Colonic mucosa (tissue), 4 donors: Measurements from ENCODE around the gene ALG2. TPM values are rescaled to one million over a fixed set of nuclear protein-coding genes. Genes with fewer than 3 reads are reported as not detected.

Experiments used
- DNase-seq: peaks from one replicate; pipeline ENCODE4 v3.0.0-alpha.2; 2020
- H3K27ac ChIP-seq: fragments of 200-600 bp; one replicate; pipeline ENCODE4 v1.8.0; 2021
- H3K27me3 ChIP-seq: fragments of 200-600 bp; one replicate; pipeline ENCODE4 v1.8.0; 2021
- H3K36me3 ChIP-seq: fragments of 200-600 bp; one replicate; pipeline ENCODE4 v1.8.0; 2021
- H3K4me1 ChIP-seq: fragments of 200-600 bp; one replicate; pipeline ENCODE4 v1.8.0; 2021; ENCODE audit warnings: mild to moderate bottlenecking
- H3K4me3 ChIP-seq: fragments of 200-600 bp; one replicate; pipeline ENCODE4 v1.8.0; 2021
- H3K9ac ChIP-seq, 2 donors: one replicate each; pipeline ENCODE4 v1.7.0; 2013; ENCODE audit warnings: control low read depth in 2 of 2, low read depth in 2 of 2, low read length in 2 of 2
- H3K9me3 ChIP-seq: fragments of 200-600 bp; one replicate; pipeline ENCODE4 v1.8.0; 2021
- intact Hi-C: fragments of 100-400 bp; cut with DNase I; formaldehyde crosslinking; loops from one replicate; pipeline ENCODE4 v1.14.1; 2022
- total RNA-seq, 2 donors: library from RNA; stranded (reverse); fragmentation: NEBNext Ultra II Directional in 1 of 2; extraction: Animal tissue kit (Norgen Biotek cat#: 25700) in 1 of 2; gene quantifications; one replicate each; pipeline ENCODE4 v1.2.1, GENCODE V29; 2021
- TF ChIP-seq, protein P1 (sequence below): fragments of 200-600 bp; IDR thresholded peaks from one replicate; pipeline ENCODE4 v1.8.0; 2022; ENCODE audit warnings: antibody characterized with exemption, mild to moderate bottlenecking
- donor health status: healthy.
- donor health status: DM: no; HTN: no; CAD: no.
- donor health status: DM: no; HTN: no; CAD: no.

Gene ALG2
- total RNA-seq, 2 donors from 2014 or later: 33.7 to 43.3 TPM

DNA sequence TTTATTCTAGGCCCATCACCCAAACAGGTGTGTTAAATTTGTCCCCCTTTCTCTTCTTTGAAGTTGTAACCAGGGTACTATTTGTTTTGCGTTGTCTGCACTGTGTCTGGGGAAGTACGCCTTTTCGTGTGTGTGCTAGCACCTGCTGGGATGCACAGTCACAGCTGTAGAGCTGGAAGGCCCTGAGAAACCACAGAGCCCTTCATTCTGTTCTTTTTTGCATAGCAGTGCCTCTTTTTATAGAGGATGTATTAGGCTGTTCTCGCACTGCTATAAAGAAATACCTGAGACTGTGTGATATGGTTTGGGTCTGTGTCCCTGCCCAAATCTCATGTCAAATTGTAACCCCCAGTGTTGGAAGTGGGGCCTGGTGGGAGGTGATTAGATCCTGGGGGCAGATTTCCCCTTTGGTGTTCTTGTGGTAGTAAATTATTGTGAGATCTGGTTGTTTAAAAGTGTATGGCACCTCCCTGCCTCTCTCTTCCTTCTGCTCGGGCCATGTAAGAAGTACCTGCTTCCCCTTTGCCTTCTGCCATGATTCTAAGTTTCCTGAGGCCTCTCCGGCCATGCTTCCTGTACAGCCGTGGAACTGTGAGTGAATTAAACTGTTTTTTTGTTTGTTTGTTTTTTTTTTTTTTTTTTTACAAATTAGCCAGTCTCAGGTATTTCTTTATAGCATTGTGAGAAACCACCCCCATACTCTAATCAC, 14.3 kb upstream of the ALG2 start:
- Histone ChIP-seq H3K36me3 (no peaks in the 10 kb centered on the region), H3K9ac (no peak overlapping the region), H3K4me3 (no peak overlapping the region), H3K27ac (no peak overlapping the region), H3K9me3 (no peaks in the 10 kb centered on the region), H3K4me1 (no peaks in the 10 kb centered on the region), H3K27me3 (no peaks in the 10 kb centered on the region)
- intact Hi-C loops: no loop called here
- TF ChIP-seq, protein P1, sequence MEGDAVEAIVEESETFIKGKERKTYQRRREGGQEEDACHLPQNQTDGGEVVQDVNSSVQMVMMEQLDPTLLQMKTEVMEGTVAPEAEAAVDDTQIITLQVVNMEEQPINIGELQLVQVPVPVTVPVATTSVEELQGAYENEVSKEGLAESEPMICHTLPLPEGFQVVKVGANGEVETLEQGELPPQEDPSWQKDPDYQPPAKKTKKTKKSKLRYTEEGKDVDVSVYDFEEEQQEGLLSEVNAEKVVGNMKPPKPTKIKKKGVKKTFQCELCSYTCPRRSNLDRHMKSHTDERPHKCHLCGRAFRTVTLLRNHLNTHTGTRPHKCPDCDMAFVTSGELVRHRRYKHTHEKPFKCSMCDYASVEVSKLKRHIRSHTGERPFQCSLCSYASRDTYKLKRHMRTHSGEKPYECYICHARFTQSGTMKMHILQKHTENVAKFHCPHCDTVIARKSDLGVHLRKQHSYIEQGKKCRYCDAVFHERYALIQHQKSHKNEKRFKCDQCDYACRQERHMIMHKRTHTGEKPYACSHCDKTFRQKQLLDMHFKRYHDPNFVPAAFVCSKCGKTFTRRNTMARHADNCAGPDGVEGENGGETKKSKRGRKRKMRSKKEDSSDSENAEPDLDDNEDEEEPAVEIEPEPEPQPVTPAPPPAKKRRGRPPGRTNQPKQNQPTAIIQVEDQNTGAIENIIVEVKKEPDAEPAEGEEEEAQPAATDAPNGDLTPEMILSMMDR: no peak
- DNase-seq: no peak

DNA sequence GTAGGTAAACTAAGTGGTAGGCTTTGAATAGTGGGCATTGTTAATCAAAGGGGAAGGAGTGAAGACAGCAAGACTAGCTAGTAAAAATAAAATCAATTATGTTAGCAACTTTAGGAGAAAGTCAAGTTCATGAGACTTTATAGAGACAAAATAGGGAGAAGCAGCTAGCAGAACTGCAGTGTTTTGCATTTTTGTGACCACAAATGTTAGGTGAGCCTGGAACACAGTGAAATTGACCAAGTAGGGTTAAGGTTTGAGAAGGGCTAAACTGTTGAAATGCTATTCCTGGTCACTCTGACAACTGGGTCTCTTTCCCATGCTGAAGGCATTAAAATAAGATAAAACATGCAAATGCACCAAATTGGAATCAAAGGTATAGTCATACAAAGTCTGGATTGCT, 13.3 kb upstream of the ALG2 start:
- intact Hi-C loops: no loop called here
- Histone ChIP-seq H3K4me3 (no peak overlapping the region), H3K4me1 (no peaks in the 10 kb centered on the region), H3K27ac (no peak overlapping the region), H3K9ac (no peak overlapping the region), H3K36me3 (peaks cover under 1% of the 10 kb centered on the region), H3K27me3 (no peaks in the 10 kb centered on the region), H3K9me3 (no peaks in the 10 kb centered on the region)
- no peak for DNase-seq
- TF ChIP-seq, protein P1: no peak

DNA sequence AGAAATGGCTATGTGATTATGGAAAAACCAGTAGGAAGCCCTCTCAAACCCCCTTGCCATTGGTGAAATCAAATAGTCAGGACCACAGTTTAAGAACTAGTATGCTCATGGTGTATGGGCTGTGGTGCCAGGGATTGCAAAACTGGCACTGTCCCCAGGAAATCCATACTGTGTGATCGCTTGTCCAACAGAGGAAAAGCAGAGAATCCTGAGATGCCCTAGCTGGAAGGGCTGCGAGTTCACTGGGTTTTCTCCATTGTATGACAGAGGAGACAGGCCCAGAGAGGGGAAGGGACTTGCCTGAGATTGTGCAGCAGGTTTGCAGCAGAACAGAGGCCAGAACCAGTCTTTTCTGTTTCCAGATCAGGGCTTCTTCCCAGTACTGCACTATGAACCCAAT, 12.9 kb upstream of the ALG2 start:
- no peaks in the 10 kb centered on the region for H3K27me3 ChIP-seq
- TF ChIP-seq, protein P1: no peak
- no peak for DNase-seq
- H3K27ac ChIP-seq: no peak overlapping the region
- H3K36me3 ChIP-seq: peaks cover 5% of the 10 kb centered on the region
- H3K9me3 ChIP-seq: no peaks in the 10 kb centered on the region
- intact Hi-C loops: no loop called here
- H3K4me1 ChIP-seq: no peaks in the 10 kb centered on the region
- no peak overlapping the region for H3K9ac ChIP-seq
- no peak overlapping the region for H3K4me3 ChIP-seq

DNA sequence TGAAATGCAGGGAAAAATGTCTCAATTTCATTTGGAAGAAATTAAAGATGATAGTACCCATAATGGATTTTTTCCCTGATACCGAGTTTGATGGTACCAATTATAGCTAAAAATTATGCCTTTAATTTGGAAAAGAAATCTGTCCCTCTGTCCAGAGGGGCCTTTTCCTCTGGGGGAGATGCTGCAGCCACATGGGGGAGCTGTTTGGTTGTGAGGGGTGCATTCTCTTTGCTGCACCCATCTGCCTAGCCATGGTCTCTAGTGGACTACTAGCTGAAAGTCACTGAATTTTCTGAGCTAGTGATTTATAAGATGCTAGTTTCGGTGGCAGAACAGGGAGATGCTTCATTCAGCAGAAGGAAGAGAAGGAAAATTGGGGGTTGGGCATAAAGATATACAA, 10.0 kb upstream of the ALG2 start:
- no peaks in the 10 kb centered on the region for H3K9me3 ChIP-seq
- H3K27me3 ChIP-seq: no peaks in the 10 kb centered on the region
- no peak overlapping the region for H3K4me3 ChIP-seq
- no peak overlapping the region for H3K9ac ChIP-seq
- intact Hi-C loops: no loop called here
- no peaks in the 10 kb centered on the region for H3K4me1 ChIP-seq
- DNase-seq: no peak
- no peak overlapping the region for H3K27ac ChIP-seq
- TF ChIP-seq, protein P1: peak; percentile 36
- peaks cover 14% of the 10 kb centered on the region for H3K36me3 ChIP-seq

DNA sequence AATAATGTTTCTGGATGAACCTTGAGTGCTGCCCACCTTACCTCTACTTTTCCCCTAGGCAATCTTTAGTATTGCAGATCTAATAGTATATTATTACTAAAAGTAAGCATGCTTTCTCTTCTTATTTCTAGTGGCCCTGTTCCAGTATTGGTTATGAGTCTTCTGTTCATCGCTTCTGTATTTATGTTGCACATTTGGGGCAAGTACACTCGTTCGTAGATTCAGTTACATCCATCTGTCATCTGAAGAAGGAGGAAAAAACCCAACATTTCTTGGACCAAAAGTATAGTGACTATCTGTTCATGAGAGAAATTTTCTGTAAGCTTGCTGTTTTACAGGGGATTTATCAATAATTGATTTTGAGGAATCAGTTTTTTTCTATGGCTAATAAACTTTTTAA, 8.5 kb upstream of the ALG2 start:
- no peak for DNase-seq
- TF ChIP-seq, protein P1: no peak
- Histone ChIP-seq H3K9me3 (no peaks in the 10 kb centered on the region), H3K27ac (no peak overlapping the region), H3K4me3 (no peak overlapping the region), H3K27me3 (no peaks in the 10 kb centered on the region), H3K9ac (no peak overlapping the region), H3K4me1 (no peaks in the 10 kb centered on the region), H3K36me3 (peaks cover 14% of the 10 kb centered on the region)
- intact Hi-C loops: no loop called here
